ENCODE measurements around the gene MCCC1.

MCCC1 gene

DNA sequence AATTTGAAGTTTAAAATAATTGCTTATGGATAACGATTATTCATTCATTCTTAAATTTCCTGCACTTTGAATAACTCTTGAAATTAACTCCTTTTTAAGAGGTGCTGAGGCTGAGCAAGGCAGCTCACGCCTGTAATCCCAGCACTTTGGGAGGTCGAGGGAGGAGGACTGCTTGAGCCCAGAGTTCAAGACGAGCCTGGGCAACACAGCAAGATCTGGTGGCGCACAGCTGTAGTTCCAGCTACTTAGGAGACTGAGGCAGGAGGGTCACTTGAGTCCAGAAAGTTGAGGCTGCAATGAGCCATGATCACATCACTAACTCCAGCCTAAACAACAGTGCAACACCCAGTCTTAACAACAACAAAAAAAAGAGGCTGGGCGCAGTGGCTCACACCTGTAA is 126.9 kb downstream of the MCCC1 start:
- no peak for TF ChIP-seq CTCF (IDR thresholded peaks at IDR 0.05)

GRCh38 chr3:182971637-182972036 is 127.7 kb downstream of the MCCC1 start:
- TF ChIP-seq CTCF (IDR thresholded peaks at IDR 0.05), result no peak

DNA sequence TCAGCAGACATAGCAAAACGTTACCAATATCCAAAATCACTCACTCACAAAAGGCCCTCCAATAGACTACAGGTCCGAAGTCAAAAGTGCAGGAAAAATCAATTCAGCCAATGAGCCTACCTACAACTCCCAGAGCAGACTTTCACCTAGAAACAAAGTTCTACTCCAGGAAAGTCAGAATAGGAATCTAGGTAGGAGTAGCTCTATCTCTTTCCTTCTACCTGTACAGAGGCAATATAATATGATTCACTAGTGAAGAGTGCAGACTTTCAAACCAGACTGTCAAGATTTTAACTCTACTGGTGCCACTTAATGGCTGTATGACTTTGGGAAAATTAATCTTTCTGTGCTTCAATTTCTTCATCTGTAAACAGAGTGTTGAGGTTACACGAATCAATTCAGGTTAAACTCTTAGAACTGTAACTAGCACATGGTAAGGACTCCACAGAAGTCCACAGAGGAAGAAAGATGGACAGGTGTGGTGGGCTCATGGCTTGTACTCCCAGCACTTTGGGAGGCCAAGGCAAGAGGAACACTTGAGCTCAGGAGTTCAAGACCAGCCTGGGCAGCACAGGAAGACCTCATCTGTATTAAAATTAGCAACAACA is 128.4 kb downstream of the MCCC1 start:
- no peak for TF ChIP-seq CTCF (IDR thresholded peaks at IDR 0.05)

GRCh38 chr3:182969853-182970252 is 129.4 kb downstream of the MCCC1 start:
- no peak for TF ChIP-seq CTCF (IDR thresholded peaks at IDR 0.05)

DNA sequence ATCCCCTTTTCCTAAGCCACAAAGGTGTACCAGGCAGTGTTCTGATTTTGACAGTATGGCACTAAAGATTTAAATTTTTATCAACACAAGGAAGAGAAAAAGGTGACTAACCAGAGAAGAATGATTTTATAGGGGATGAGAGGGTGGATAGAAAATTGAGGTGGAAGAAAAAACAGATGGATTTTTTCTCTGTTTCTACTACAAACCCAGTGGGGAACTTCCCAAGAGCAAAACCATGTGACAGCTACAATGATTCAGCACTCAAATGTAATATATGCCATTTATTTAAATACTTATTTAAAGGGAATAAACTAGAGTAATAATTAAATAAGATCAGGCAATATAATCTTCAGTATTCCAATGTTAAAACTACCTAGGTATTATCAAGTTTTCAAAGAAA is 130.0 kb downstream of the MCCC1 start:
- TF ChIP-seq CTCF (IDR thresholded peaks at IDR 0.05), result no peak

DNA sequence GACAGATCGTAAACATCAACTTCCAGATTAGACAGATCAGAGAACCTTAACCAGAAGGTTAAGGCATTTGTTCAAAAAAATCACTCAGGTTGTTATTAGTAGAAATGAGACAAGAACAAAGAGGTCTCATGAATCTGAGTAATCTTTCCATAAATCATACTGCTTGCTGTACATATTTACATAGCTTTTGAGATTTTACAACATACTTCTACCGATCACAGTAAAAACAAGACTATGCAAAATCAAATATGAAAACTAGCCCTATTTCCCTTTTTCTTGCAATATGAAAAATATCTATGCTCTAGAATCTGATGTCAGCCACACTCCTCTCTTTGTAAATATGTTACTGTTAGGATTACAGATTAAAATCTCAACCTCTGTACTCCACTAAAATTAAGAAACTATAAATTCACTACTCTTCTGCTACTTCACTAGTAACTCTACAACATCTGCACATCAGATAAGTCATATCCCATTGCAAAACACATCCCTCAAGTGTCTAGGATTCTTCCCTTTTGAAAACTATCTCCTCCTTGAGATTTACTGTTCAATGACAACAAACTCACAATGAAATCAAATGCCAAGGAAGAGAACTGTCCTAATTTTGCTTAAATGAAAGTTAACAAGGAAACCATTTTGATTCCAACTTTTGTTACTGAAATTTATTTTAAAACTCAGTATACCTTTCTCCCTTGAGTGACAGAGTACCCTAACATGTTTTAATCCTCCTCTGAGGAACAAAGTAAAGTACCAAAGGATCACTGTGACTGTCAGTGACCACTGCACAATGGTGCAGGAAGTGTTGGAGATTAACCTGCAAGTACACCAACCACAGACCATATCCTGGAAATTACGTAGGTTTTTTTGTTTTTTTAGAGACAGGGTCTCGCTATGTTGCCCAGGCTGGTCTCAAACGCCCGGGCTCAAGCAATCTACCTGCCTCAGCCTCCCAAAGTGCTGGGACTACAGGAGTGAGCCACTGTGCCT is 131.8 kb downstream of the MCCC1 start:
- TF ChIP-seq CTCF (IDR thresholded peaks at IDR 0.05), result no peak

- no peak for TF ChIP-seq CTCF (IDR thresholded peaks at IDR 0.05)
Measured at GRCh38 chr3:182965861-182966366, 133.4 kb downstream of the MCCC1 start.

Data from LNCAP (cell line).